Heart left ventricle (tissue), 13 donors: ENCODE measurements around the gene BCKDHB.

Experiments used
- CTCF ChIP-seq, 12 donors: fragments of 200-600 bp; sonication (generic) in 4 of 12; IDR thresholded peaks; one replicate each; pipeline versions ENCODE4 v1.5.0 to v1.8.0; 2018 to 2022; ENCODE audit warnings: antibody characterized with exemption in 12 of 12, mild to moderate bottlenecking in 5 of 12
- POLR2A ChIP-seq, 2 donors: fragments of 450-650 bp; IDR thresholded peaks; one replicate each; pipeline ENCODE4 v1.6.1; 2017; ENCODE audit warnings: antibody characterized with exemption in 2 of 2, mild to moderate bottlenecking in 2 of 2, moderate library complexity in 2 of 2
- donor health status: ischemic (EF 13 %, LVEDD 7.1; RV severe dilation, severe dysfunction).
- donor health status: DM: no; HTN: yes; CAD: no.
- donor health status: DM: no; HTN: no; CAD: no.
- donor health status: ischemic (EF 25% LVEDD 6.9; RV normal size, moderate dysfunction).
- donor health status: ischemic (EF 25% LVEDD 5.7; RV mildly dilated, moderate dysfunction).
- donor health status: ischemic (EF 35%, LVEDD 5.7; RV mildly dilated, moderate dysfunction).
- donor health status: nonischemic (EF 11% LVEDD 7.7; RV severe dilation, severe dysfunction).
- donor health status: DM: yes; HTN: yes; CAD: no.
- donor health status: PGD.
- donor health status: ischemic (EF 29% LVEDD 5.4; RV normal size, mild dysfunction).
- donor health status: nonischemic (EF 23%, LVEDD 6.1; RV moderate dilation, normal function).

- TF ChIP-seq CTCF (IDR thresholded peaks at IDR 0.05), result no peak
- no peak for TF ChIP-seq POLR2A (IDR thresholded peaks at IDR 0.05)
Measured at GRCh38 chr6:80060774-80061173, 45.7 kb upstream of the BCKDHB start.
